ENCODE measurements around the gene PLCH1. TPM values are rescaled to one million over a fixed set of nuclear protein-coding genes. Genes with fewer than 3 reads are reported as not detected.

PLCH1 gene
- total and polyA plus RNA-seq, 10 of the 15 experiments (the other 5 are each of a cell fraction or from before 2014, with no cell fraction given) = 0.03 to 0.22 (median 0.04) TPM; not detected in 5

DNA sequence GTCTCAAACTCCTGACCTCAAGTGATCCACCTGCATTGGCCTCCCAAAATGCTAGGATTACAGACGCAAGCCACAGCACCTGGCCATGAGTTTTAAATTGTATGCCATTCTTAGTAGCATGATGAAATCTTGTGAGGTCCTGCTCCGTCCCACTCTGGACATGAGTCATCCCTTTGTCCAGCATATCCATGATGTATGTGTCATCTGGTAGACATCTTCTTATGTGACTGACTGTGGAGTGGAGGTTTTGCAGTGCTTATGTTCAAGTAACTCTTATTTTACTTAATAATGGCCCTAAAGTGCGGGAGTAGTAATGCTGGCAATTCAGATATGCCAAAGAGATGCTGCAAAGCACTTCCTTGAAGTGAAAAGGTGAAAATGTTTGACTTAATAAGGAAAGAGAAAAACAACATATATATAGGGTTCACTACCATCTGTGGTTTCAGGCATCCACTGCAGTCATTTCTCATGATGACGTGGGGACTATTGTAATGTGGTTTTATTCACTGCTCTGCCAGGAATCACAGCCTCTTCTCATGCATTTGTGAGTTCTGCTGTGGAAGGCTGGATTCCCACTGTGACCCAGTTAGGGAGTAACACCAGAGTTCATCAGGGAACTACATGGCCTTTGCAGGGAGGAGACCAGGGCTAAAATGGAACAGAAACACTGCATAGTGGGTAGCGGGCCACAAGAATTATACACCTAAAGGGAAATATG lies 246.8 kb downstream of the PLCH1 start (continued):
- TF ChIP-seq, protein P1, sequence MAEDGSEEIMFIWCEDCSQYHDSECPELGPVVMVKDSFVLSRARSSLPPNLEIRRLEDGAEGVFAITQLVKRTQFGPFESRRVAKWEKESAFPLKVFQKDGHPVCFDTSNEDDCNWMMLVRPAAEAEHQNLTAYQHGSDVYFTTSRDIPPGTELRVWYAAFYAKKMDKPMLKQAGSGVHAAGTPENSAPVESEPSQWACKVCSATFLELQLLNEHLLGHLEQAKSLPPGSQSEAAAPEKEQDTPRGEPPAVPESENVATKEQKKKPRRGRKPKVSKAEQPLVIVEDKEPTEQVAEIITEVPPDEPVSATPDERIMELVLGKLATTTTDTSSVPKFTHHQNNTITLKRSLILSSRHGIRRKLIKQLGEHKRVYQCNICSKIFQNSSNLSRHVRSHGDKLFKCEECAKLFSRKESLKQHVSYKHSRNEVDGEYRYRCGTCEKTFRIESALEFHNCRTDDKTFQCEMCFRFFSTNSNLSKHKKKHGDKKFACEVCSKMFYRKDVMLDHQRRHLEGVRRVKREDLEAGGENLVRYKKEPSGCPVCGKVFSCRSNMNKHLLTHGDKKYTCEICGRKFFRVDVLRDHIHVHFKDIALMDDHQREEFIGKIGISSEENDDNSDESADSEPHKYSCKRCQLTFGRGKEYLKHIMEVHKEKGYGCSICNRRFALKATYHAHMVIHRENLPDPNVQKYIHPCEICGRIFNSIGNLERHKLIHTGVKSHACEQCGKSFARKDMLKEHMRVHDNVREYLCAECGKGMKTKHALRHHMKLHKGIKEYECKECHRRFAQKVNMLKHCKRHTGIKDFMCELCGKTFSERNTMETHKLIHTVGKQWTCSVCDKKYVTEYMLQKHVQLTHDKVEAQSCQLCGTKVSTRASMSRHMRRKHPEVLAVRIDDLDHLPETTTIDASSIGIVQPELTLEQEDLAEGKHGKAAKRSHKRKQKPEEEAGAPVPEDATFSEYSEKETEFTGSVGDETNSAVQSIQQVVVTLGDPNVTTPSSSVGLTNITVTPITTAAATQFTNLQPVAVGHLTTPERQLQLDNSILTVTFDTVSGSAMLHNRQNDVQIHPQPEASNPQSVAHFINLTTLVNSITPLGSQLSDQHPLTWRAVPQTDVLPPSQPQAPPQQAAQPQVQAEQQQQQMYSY (CRISPR knock-in tag; IDR thresholded peaks at IDR 0.05) = no peak
- no peak for TF ChIP-seq ZNF274 (IDR thresholded peaks at IDR 0.05; ENCODE audit: insufficient read depth, insufficient read length)
- TF ChIP-seq, protein P2, sequence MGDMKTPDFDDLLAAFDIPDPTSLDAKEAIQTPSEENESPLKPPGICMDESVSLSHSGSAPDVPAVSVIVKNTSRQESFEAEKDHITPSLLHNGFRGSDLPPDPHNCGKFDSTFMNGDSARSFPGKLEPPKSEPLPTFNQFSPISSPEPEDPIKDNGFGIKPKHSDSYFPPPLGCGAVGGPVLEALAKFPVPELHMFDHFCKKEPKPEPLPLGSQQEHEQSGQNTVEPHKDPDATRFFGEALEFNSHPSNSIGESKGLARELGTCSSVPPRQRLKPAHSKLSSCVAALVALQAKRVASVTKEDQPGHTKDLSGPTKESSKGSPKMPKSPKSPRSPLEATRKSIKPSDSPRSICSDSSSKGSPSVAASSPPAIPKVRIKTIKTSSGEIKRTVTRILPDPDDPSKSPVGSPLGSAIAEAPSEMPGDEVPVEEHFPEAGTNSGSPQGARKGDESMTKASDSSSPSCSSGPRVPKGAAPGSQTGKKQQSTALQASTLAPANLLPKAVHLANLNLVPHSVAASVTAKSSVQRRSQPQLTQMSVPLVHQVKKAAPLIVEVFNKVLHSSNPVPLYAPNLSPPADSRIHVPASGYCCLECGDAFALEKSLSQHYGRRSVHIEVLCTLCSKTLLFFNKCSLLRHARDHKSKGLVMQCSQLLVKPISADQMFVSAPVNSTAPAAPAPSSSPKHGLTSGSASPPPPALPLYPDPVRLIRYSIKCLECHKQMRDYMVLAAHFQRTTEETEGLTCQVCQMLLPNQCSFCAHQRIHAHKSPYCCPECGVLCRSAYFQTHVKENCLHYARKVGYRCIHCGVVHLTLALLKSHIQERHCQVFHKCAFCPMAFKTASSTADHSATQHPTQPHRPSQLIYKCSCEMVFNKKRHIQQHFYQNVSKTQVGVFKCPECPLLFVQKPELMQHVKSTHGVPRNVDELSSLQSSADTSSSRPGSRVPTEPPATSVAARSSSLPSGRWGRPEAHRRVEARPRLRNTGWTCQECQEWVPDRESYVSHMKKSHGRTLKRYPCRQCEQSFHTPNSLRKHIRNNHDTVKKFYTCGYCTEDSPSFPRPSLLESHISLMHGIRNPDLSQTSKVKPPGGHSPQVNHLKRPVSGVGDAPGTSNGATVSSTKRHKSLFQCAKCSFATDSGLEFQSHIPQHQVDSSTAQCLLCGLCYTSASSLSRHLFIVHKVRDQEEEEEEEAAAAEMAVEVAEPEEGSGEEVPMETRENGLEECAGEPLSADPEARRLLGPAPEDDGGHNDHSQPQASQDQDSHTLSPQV (IDR thresholded peaks at IDR 0.05) = no peak
- no peak for TF ChIP-seq ZNF217 (IDR thresholded peaks at IDR 0.05)
- TF ChIP-seq BCL11A (IDR thresholded peaks at IDR 0.05; ENCODE audit: low read depth, low read length) = no peak
- TF ChIP-seq, protein P3, sequence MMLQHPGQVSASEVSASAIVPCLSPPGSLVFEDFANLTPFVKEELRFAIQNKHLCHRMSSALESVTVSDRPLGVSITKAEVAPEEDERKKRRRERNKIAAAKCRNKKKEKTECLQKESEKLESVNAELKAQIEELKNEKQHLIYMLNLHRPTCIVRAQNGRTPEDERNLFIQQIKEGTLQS (IDR thresholded peaks at IDR 0.05; ENCODE audit: borderline replicate concordance, extremely low read depth, low read depth, low read length) = no peak
- TF ChIP-seq, protein P4, sequence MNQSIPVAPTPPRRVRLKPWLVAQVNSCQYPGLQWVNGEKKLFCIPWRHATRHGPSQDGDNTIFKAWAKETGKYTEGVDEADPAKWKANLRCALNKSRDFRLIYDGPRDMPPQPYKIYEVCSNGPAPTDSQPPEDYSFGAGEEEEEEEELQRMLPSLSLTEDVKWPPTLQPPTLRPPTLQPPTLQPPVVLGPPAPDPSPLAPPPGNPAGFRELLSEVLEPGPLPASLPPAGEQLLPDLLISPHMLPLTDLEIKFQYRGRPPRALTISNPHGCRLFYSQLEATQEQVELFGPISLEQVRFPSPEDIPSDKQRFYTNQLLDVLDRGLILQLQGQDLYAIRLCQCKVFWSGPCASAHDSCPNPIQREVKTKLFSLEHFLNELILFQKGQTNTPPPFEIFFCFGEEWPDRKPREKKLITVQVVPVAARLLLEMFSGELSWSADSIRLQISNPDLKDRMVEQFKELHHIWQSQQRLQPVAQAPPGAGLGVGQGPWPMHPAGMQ (IDR thresholded peaks at IDR 0.05; ENCODE audit: borderline replicate concordance) = no peak
